OCI-LY7 (cell line): ENCODE measurements around the gene CEP164. TPM values are rescaled to one million over a fixed set of nuclear protein-coding genes. Genes with fewer than 3 reads are reported as not detected.

ENCODE experiments used
- BruUV-seq: library from RNA; stranded (reverse); fragments of 400-500 nt; replicated peaks from 2 replicates; lab custom pipeline; 2021; lab: Mats Ljungman, UMichigan
- CTCF ChIA-PET: fragments of 300-600 bp; sonication (Branson Sonifier 250); formaldehyde crosslinking; loops from one replicate; lab custom pipeline; 2022; ENCODE audit warnings: antibody characterized with exemption; ENCODE audit not compliant: unreplicated experiment; lab: Charles Lee
- POLR2A ChIA-PET: fragments of 300-600 bp; sonication (Branson Sonifier 250); formaldehyde crosslinking; loops from one replicate; lab custom pipeline; 2022; ENCODE audit warnings: antibody characterized with exemption; lab: Charles Lee
- DNase-seq: peaks from one replicate; pipeline ENCODE4 v3.0.0-alpha.2; 2015; ENCODE audit warnings: low spot score
- H2AFZ ChIP-seq: fragments of 200-600 bp; sonication (generic), shearing (Covaris generic); 2 replicates; pipeline ENCODE4 v1.6.1; 2014; ENCODE audit warnings: mild to moderate bottlenecking, antibody characterized with exemption, low read length, moderate library complexity
- H3K27ac ChIP-seq: fragments of 200-600 bp; sonication (generic); 2 replicates; pipeline ENCODE4 v1.5.1; 2014; ENCODE audit warnings: mixed run types, low read depth, mild to moderate bottlenecking, moderate library complexity, low read length, inconsistent platforms; ENCODE audit not compliant: poor library complexity, severe bottlenecking
- H3K36me3 ChIP-seq: fragments of 200-600 bp; sonication (generic); 2 replicates; pipeline ENCODE4 v1.6.1; 2014; ENCODE audit warnings: mild to moderate bottlenecking, antibody characterized with exemption, low read length, moderate library complexity, mixed read lengths; ENCODE audit not compliant: insufficient read depth
- H3K4me1 ChIP-seq: fragments of 200-600 bp; sonication (generic); 2 replicates; pipeline ENCODE4 v1.5.1; 2014; ENCODE audit warnings: mild to moderate bottlenecking, low read length; ENCODE audit not compliant: insufficient read depth, poor library complexity, severe bottlenecking
- H3K4me2 ChIP-seq: fragments of 200-600 bp; sonication (generic); 2 replicates; pipeline ENCODE4 v1.6.1; 2014; ENCODE audit warnings: mild to moderate bottlenecking, low read length
- H3K4me3 ChIP-seq: fragments of 200-600 bp; sonication (generic); 2 replicates; pipeline ENCODE4 v1.5.1; 2014; ENCODE audit warnings: mild to moderate bottlenecking, low read depth, low read length; ENCODE audit not compliant: poor library complexity, severe bottlenecking
- H3K79me2 ChIP-seq: fragments of 200-600 bp; sonication (generic); 2 replicates; pipeline ENCODE4 v1.6.1; 2016; ENCODE audit warnings: low read depth, mild to moderate bottlenecking, low read length, moderate library complexity, mixed read lengths; ENCODE audit not compliant: insufficient read depth
- H3K9me2 ChIP-seq: fragments of 200-600 bp; sonication (generic); 2 replicates; pipeline ENCODE4 v1.6.1; 2016; ENCODE audit warnings: mild to moderate bottlenecking, low read length, mixed read lengths; ENCODE audit not compliant: insufficient read depth
- H3K9me3 ChIP-seq: fragments of 200-600 bp; sonication (generic); 2 replicates; pipeline ENCODE4 v1.6.1; 2014; ENCODE audit warnings: mild to moderate bottlenecking, mixed run types, low read length, mixed read lengths
- H4K20me1 ChIP-seq: fragments of 200-600 bp; sonication (generic); 2 replicates; pipeline ENCODE4 v1.6.1; 2014; ENCODE audit warnings: mild to moderate bottlenecking, antibody characterized with exemption, low read length, moderate library complexity, mixed read lengths; ENCODE audit not compliant: insufficient read depth
- EZH2phosphoT487 ChIP-seq: fragments of 200-600 bp; sonication (generic); IDR thresholded peaks from 2 replicates; pipeline ENCODE4 v1.6.1; 2018; ENCODE audit warnings: low read depth, borderline replicate concordance, mild to moderate bottlenecking, mixed run types, antibody characterized with exemption, low read length, moderate library complexity, mixed read lengths
- intact Hi-C: fragments of 100-400 bp; cut with micrococcal nuclease; formaldehyde crosslinking; loops from one replicate; pipeline ENCODE4 v1.10.0; 2022; ENCODE audit not compliant: unreplicated experiment
- total RNA-seq, 2 experiments: library from RNA; depleted of rRNA in 1 of 2; stranded (reverse); fragments of >200 nt in 1 of 2; shearing (Covaris generic) in 1 of 2; gene quantifications; 2 replicates each; pipeline ENCODE4 v1.2.3, GENCODE V29; 2014 to 2022
- TF ChIP-seq, protein P1 (sequence below): fragments of 200-600 bp; sonication (generic); conservative IDR thresholded peaks from 2 replicates; pipeline ENCODE4 v1.5.1; 2014; ENCODE audit warnings: mild to moderate bottlenecking, antibody characterized with exemption, low read length, moderate library complexity, mixed read lengths

CEP164 gene
- total RNA-seq, 2 experiments from 2014 or later: 25.3 to 48.7 TPM

- Histone ChIP-seq H2AFZ (no peak overlapping the region), H3K4me2 (no peak overlapping the region), H3K36me3 (peaks cover 56% of the 10 kb centered on the region), H4K20me1 (no peaks in the 10 kb centered on the region), H3K4me3 (no peak overlapping the region), H3K9me2 (no peaks in the 10 kb centered on the region), H3K9me3 (no peaks in the 10 kb centered on the region), H3K4me1 (no peaks in the 10 kb centered on the region), H3K27ac (no peak overlapping the region), H3K79me2 (no peaks in the 10 kb centered on the region)
- intact Hi-C loops: no loop called here
- TF ChIP-seq EZH2phosphoT487: no peak
- TF ChIP-seq, protein P1, sequence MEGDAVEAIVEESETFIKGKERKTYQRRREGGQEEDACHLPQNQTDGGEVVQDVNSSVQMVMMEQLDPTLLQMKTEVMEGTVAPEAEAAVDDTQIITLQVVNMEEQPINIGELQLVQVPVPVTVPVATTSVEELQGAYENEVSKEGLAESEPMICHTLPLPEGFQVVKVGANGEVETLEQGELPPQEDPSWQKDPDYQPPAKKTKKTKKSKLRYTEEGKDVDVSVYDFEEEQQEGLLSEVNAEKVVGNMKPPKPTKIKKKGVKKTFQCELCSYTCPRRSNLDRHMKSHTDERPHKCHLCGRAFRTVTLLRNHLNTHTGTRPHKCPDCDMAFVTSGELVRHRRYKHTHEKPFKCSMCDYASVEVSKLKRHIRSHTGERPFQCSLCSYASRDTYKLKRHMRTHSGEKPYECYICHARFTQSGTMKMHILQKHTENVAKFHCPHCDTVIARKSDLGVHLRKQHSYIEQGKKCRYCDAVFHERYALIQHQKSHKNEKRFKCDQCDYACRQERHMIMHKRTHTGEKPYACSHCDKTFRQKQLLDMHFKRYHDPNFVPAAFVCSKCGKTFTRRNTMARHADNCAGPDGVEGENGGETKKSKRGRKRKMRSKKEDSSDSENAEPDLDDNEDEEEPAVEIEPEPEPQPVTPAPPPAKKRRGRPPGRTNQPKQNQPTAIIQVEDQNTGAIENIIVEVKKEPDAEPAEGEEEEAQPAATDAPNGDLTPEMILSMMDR: no peak
- ChIA-PET CTCF (no interaction called here), POLR2A (no interaction called here)
- BruUV-seq: no TSS peak
- DNase-seq: no peak
Observed at GRCh38 chr11:117375960-117376359, 48.3 kb downstream of the CEP164 start.

DNA sequence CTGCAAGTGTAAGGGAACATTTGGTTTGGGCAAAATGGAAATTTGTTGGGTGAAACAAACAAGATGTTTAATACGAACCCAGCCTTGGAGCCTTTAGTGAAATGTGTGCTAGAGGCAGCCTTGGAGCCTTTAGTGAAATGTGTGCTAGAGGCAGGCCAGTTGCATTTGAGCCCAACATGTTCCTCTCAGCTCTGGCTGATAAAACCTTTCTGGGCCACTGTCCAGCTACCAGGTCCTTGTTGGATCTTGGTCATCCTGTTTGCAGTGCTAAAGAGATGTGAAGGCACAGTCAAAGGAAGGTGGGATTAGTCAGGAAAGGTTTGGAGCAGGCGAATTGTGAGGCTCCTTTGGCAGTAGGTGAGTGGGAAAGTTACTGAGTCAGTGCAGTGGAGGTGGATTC lies 48.9 kb downstream of the CEP164 start:
- no peak for TF ChIP-seq EZH2phosphoT487
- TF ChIP-seq, protein P1: no peak
- Histone ChIP-seq H3K4me3 (no peak overlapping the region), H2AFZ (no peak overlapping the region), H3K79me2 (no peaks in the 10 kb centered on the region), H3K9me2 (no peaks in the 10 kb centered on the region), H3K27ac (no peak overlapping the region), H4K20me1 (no peaks in the 10 kb centered on the region), H3K9me3 (no peaks in the 10 kb centered on the region), H3K4me2 (no peak overlapping the region), H3K36me3 (peaks cover 56% of the 10 kb centered on the region), H3K4me1 (no peaks in the 10 kb centered on the region)
- no TSS peak for BruUV-seq
- intact Hi-C loops: no loop called here
- ChIA-PET POLR2A (no interaction called here), CTCF (no interaction called here)
- no peak for DNase-seq

DNA sequence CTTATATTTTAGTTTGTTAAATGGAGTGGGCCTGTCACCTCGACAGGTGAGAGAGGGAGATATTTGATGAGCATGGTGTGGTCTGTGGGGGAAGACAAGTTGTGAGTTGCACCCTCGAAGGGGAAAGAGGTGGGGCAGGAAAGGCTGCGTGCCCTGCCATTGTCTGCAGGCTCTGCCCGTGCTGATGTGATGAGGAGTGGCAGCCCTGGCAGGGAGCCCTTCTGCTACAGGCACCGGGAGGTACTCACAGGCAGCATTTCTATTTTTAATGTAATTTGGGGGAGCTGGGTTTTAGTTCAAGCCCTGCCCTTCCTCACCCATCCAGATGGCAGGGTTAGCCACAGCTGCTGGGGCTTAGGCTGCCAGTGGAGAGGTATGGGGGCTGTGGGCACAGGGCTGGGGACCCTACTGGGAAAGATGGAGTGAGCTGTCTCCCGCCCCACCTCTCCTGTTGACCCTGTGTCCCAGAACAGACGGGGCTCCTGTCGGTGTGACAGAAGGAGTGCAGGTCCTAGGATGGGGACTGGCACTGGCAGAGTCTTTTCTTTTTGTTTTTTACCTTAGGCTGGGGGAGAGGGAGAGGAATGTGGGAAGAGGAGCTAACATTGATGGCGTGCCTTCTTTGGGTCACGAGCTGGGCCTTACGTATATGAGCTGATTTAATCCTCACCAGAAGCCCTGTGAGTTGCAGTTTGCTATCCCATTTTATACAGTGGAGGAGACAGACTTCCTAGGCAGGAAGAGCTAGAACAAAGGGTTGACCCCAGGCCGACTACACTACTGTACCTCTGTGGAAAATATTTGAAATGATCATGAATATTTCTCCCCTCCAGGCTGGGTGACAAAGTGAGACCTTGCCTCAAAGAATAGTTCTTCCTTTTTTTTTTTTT lies 51.6 kb downstream of the CEP164 start:
- H3K4me2 ChIP-seq: no peak overlapping the region
- H3K79me2 ChIP-seq: no peaks in the 10 kb centered on the region
- no TSS peak for BruUV-seq
- no peaks in the 10 kb centered on the region for H3K9me3 ChIP-seq
- CTCF ChIA-PET: no interaction called here
- TF ChIP-seq EZH2phosphoT487: no peak
- TF ChIP-seq, protein P1: no peak
- no peak for DNase-seq
- H2AFZ ChIP-seq: no peak overlapping the region
- H3K9me2 ChIP-seq: no peaks in the 10 kb centered on the region
- H4K20me1 ChIP-seq: no peaks in the 10 kb centered on the region
- no peak overlapping the region for H3K27ac ChIP-seq
- intact Hi-C loops: no loop called here
- POLR2A ChIA-PET: interaction anchor here (0.6 to 1.2 kb wide), 2 partner anchors 14 to 89 kb away, joined by 3 to 4 read pairs; no protein-coding TSS in a partner anchor
- H3K36me3 ChIP-seq: peaks cover 49% of the 10 kb centered on the region
- H3K4me1 ChIP-seq: no peaks in the 10 kb centered on the region
- no peak overlapping the region for H3K4me3 ChIP-seq
